ENCODE results near the gene FAM120C. TPM values are rescaled to one million over a fixed set of nuclear protein-coding genes. Genes with fewer than 3 reads are reported as not detected.

FAM120C gene
- polyA plus RNA-seq, 6 donors from 2014 or later: 2.7 to 6.8 (median 5.4) TPM

DNA sequence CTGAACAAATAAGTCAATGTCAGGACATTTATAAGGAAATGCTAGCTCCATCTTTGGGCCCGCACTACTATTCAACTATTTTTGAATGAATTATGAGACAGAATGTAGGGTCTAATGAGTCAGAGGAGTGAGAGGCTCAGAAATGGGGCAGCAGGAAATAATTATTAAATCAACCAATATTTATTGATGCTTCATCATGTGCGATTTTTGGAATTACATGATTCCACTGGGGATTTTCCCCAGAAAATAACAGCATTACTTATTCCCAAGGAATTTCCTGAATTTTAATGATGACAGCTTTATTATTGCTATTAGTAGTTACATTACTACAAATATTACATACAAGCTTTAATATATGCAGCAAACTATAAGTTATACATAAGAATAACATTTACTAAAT, 89.5 kb downstream of the FAM120C start:
- H3K27ac Mint-ChIP-seq: no peak overlapping the region
- H3K4me3 Mint-ChIP-seq: no peak overlapping the region
- no peak for DNase-seq
- no peak for ATAC-seq (ENCODE audit: low read depth in 2 of 2)
- H3K4me1 Mint-ChIP-seq: no peaks in the 10 kb centered on the region
- H3K27me3 Mint-ChIP-seq: no peaks in the 10 kb centered on the region
- H3K9me3 Mint-ChIP-seq: peaks cover 0 to 2% (median 0%) of the 10 kb centered on the region in 7 donors
- H3K36me3 Mint-ChIP-seq: no peaks in the 10 kb centered on the region

DNA sequence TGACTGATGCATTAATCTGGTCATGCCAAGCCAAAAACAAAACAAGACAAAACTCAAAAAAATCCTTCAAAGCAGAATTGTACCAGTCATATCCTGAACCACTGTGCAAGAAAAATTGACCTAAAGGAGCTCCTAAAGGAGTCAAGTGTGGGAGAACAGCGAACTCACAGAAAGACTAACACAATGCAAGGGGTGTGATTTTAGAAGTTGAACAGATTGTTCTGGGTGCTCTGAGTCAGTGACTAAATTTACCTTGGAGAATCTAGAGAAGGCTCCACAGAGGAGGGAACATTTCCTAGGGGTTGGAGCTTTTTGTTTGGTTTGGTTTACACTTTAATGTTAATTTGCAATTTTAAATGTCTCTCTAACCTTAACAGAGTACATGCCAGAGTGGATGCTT, 89.9 kb downstream of the FAM120C start:
- H3K4me3 Mint-ChIP-seq: no peak overlapping the region
- H3K9me3 Mint-ChIP-seq: peaks cover 0 to 2% (median 0%) of the 10 kb centered on the region in 7 donors
- no peak overlapping the region for H3K27ac Mint-ChIP-seq
- H3K36me3 Mint-ChIP-seq: no peaks in the 10 kb centered on the region
- ATAC-seq (ENCODE audit: low read depth in 2 of 2): no peak
- H3K27me3 Mint-ChIP-seq: no peaks in the 10 kb centered on the region
- H3K4me1 Mint-ChIP-seq: no peaks in the 10 kb centered on the region
- no peak for DNase-seq

DNA sequence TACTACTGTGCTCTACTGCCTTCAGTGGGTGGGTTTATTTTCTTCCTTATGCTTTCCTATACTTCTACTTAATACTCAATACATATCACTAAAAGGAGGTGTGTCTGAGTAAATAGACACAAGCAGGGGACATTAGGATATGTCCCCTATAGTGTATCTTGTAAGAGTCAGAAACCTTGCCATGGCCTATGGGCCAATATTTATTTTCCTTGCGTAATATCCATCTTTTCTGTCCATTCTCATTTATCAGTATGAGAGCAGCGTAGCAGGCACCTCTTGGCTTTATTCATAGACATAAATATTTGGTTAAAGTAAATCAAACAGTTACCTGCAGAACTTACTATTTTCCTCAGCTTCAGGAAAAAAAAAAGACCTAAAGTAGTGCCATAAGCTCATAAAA, 92.2 kb downstream of the FAM120C start:
- ATAC-seq (ENCODE audit: low read depth in 2 of 2): no peak
- peaks cover 0 to under 1% of the 10 kb centered on the region in 2 donors for H3K36me3 Mint-ChIP-seq
- H3K27me3 Mint-ChIP-seq: no peaks in the 10 kb centered on the region
- H3K4me1 Mint-ChIP-seq: no peaks in the 10 kb centered on the region
- peaks cover 0 to 2% (median 0%) of the 10 kb centered on the region in 7 donors for H3K9me3 Mint-ChIP-seq
- DNase-seq: no peak
- no peak overlapping the region for H3K4me3 Mint-ChIP-seq
- no peak overlapping the region for H3K27ac Mint-ChIP-seq

GRCh38 chrX:54089191-54089590, 93.9 kb downstream of the FAM120C start:
- Mint-ChIP-seq H3K36me3 (peaks cover 0 to 7% of the 10 kb centered on the region in 2 donors), H3K4me3 (no peak overlapping the region), H3K9me3 (peaks cover 0 to 3% (median 0%) of the 10 kb centered on the region in 7 donors), H3K27ac (no peak overlapping the region), H3K4me1 (no peaks in the 10 kb centered on the region), H3K27me3 (no peaks in the 10 kb centered on the region)
- no peak for ATAC-seq (ENCODE audit: low read depth in 2 of 2)
- DNase-seq: no peak

DNA sequence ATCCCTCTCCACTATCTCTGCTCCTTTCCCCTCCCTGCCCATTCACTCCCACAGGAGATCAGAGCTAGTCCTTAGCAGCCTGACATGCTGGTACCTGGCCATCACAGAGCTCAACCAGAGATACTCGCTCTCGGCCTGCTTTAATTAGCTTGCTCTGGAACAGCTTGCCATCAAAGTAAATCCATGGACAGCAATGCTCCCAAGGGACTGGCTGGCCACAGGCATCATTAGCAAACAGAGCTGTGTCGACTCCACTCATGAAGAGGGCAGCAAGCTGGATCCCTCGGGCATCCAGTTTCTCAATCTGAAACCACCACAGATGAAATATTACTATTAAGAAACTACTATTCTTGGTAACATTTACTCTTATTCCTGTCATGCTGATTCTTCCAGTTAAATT, 95.4 kb downstream of the FAM120C start:
- Mint-ChIP-seq H3K36me3 (peaks cover 0 to 7% of the 10 kb centered on the region in 2 donors), H3K27ac (no peak overlapping the region), H3K27me3 (no peaks in the 10 kb centered on the region), H3K4me1 (no peaks in the 10 kb centered on the region), H3K9me3 (peaks cover 0 to 3% (median 0%) of the 10 kb centered on the region in 7 donors), H3K4me3 (no peak overlapping the region)
- ATAC-seq (ENCODE audit: low read depth in 2 of 2): no peak
- no peak for DNase-seq

DNA sequence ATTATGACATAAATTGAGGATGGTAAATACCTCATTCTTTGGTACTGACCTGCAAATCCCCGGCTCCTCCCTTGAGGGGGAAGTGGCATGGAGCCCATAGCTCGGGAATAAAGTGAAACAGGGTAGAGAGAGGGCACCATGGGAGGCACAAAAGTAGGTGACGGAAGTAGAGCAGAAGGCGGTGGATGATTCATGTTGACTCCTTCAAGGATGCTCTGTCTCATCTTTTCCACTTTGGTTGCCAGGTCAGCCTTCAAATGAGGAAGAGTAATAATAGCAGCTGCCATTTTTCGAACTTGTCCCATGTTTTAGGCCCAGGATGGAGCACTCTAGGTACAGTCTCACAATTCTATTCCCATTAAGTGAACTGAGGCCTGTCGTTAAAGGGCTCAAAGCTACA, 97.4 kb downstream of the FAM120C start:
- peaks cover 0 to 7% of the 10 kb centered on the region in 2 donors for H3K36me3 Mint-ChIP-seq
- peaks cover 0 to 3% (median 0%) of the 10 kb centered on the region in 7 donors for H3K9me3 Mint-ChIP-seq
- H3K4me3 Mint-ChIP-seq: no peak overlapping the region
- DNase-seq (no peak), ATAC-seq (ENCODE audit: low read depth in 2 of 2) (no peak)
- peak overlapping the region in 1 of 6 donors; percentile 47 for H3K27ac Mint-ChIP-seq
- no peaks in the 10 kb centered on the region for H3K4me1 Mint-ChIP-seq
- H3K27me3 Mint-ChIP-seq: no peaks in the 10 kb centered on the region

DNA sequence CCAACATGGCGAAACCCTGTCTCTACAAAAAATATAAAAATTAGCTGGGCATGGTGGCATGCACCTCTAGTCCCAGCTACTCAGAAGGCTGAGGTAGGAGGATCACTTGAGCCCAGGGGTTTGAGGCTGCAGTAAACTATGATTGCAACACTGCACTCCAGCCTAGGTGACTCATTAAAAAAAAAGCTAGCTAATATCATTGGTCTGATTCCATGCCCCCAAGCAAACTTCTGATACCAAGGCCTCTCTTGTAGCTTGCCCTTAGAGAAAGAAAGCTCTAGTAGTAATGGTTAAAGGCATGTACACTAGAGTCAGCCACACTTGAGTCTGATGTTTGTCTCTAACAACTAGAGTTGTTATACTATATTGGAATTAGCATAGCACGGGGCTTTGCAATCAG, 106.2 kb downstream of the FAM120C start:
- no peaks in the 10 kb centered on the region for H3K4me1 Mint-ChIP-seq
- no peak overlapping the region for H3K4me3 Mint-ChIP-seq
- H3K27ac Mint-ChIP-seq: no peak overlapping the region
- H3K27me3 Mint-ChIP-seq: no peaks in the 10 kb centered on the region
- H3K9me3 Mint-ChIP-seq: no peaks in the 10 kb centered on the region
- no peaks in the 10 kb centered on the region for H3K36me3 Mint-ChIP-seq
- DNase-seq (no peak), ATAC-seq (ENCODE audit: low read depth in 2 of 2) (no peak)

DNA sequence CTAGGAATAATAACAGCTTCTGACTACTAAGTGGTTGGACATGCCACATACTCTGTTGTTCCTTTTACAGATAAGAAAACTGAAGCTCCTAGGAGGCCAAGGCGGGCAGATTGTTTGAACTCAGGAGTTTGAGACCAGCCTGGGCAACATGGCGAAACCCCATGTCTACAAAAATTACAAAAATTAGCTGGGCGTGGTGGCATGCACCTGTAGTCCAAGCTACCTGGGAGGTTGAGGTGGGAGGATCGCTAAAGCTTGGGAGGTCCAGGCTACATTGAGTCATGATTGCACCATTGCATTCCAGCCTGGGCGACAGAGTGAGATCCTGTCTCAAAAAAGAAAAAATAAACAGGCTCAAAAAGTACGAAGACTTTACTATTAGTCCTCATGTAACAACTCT, 108.2 kb downstream of the FAM120C start:
- Mint-ChIP-seq H3K4me1 (no peaks in the 10 kb centered on the region), H3K27ac (no peak overlapping the region), H3K9me3 (no peaks in the 10 kb centered on the region), H3K27me3 (no peaks in the 10 kb centered on the region), H3K36me3 (peaks cover 0 to 4% of the 10 kb centered on the region in 2 donors), H3K4me3 (no peak overlapping the region)
- DNase-seq: no peak
- ATAC-seq (ENCODE audit: low read depth in 2 of 2): no peak

- H3K9me3 Mint-ChIP-seq: peaks cover 0 to 2% (median 0%) of the 10 kb centered on the region in 7 donors
- H3K4me1 Mint-ChIP-seq: no peaks in the 10 kb centered on the region
- H3K36me3 Mint-ChIP-seq: peaks cover 0 to 9% of the 10 kb centered on the region in 2 donors
- DNase-seq: no peak
- no peak overlapping the region for H3K4me3 Mint-ChIP-seq
- ATAC-seq (ENCODE audit: low read depth in 2 of 2): no peak
- no peak overlapping the region for H3K27ac Mint-ChIP-seq
- H3K27me3 Mint-ChIP-seq: no peaks in the 10 kb centered on the region
Measured at GRCh38 chrX:54067766-54068165, 115.3 kb downstream of the FAM120C start.

- no peak overlapping the region for H3K4me3 Mint-ChIP-seq
- no peak for DNase-seq
- peaks cover 0 to 9% of the 10 kb centered on the region in 2 donors for H3K36me3 Mint-ChIP-seq
- H3K9me3 Mint-ChIP-seq: peaks cover 0 to 2% (median 0%) of the 10 kb centered on the region in 7 donors
- peak overlapping the region in 1 of 6 donors; percentile 5 for H3K27ac Mint-ChIP-seq
- H3K4me1 Mint-ChIP-seq: no peaks in the 10 kb centered on the region
- H3K27me3 Mint-ChIP-seq: no peaks in the 10 kb centered on the region
- no peak for ATAC-seq (ENCODE audit: low read depth in 2 of 2)
Measured at GRCh38 chrX:54066841-54067240, 116.2 kb downstream of the FAM120C start.

DNA sequence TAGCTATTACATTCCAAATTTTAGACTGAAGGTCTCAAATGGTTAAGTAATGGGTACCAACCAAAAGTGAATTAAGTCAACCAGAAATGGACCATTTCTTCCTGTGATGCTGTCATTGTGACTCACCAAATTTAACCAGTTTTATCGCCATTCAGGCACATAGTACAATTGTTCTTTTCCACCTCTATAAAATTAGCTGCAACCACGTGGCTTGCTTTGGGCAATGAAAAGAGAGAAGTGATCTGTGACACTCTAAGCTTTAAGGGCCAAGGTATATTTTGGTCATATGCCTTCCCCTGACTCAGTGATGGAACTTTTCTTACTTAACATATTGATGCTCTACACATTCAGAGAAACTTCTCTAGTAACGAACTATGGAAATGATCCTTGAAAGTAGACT, 118.5 kb downstream of the FAM120C start:
- H3K9me3 Mint-ChIP-seq: peaks cover 0 to 2% (median 0%) of the 10 kb centered on the region in 7 donors
- no peaks in the 10 kb centered on the region for H3K4me1 Mint-ChIP-seq
- DNase-seq: no peak
- H3K36me3 Mint-ChIP-seq: peaks cover 0 to 5% of the 10 kb centered on the region in 2 donors
- H3K27me3 Mint-ChIP-seq: no peaks in the 10 kb centered on the region
- H3K27ac Mint-ChIP-seq: no peak overlapping the region
- no peak for ATAC-seq (ENCODE audit: low read depth in 2 of 2)
- no peak overlapping the region for H3K4me3 Mint-ChIP-seq

DNA sequence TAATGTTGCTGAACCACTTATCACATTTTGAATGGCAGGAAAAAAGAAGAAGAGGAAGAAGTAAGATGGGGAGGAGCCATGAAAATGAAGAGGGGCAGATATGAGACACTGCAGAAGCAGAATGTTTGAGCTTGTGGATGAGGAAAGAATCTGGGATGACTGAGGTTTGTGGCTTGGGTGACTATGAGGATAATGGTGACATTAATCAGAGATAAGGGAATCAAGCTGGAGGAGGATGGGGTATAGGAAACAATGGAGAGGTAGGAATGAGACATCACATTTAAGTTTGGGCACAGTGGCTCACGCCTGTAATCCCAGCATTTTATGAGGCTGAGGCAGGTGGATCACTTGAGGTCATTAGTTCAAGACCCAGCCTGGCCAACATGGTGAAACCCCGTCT, 119.7 kb downstream of the FAM120C start:
- H3K27me3 Mint-ChIP-seq: no peaks in the 10 kb centered on the region
- no peak for ATAC-seq (ENCODE audit: low read depth in 2 of 2)
- H3K4me1 Mint-ChIP-seq: no peaks in the 10 kb centered on the region
- H3K36me3 Mint-ChIP-seq: peaks cover 0 to 5% of the 10 kb centered on the region in 2 donors
- no peak overlapping the region for H3K4me3 Mint-ChIP-seq
- H3K27ac Mint-ChIP-seq: peak overlapping the region in 1 of 6 donors; percentile 43
- peaks cover 0 to 2% (median 0%) of the 10 kb centered on the region in 7 donors for H3K9me3 Mint-ChIP-seq
- DNase-seq: no peak

DNA sequence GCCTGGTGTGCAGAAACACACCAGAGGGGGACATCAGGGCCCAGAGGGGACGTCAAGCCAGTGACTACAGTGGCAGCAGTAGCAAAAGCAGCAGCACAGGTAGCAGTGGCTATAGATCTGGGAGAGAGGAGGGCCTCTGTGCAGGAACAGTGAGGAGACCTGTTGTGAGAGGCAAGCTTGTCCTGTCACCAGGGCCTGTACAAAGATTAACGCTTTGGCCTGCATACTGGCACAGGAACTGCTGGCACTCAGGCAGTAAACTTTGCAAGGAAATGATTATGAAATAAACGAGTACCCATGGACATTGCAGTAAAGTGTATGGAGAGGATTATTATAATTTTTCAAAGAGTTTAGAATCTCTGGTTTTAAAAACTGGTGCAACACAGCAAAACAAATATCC, 133.3 kb downstream of the FAM120C start:
- no peak overlapping the region for H3K4me3 Mint-ChIP-seq
- H3K4me1 Mint-ChIP-seq: peaks cover 0 to 8% (median 6%) of the 10 kb centered on the region in 3 donors
- ATAC-seq (ENCODE audit: low read depth in 2 of 2): no peak
- H3K27me3 Mint-ChIP-seq: no peaks in the 10 kb centered on the region
- H3K27ac Mint-ChIP-seq: no peak overlapping the region
- peaks cover 0 to 4% (median 0%) of the 10 kb centered on the region in 7 donors for H3K9me3 Mint-ChIP-seq
- DNase-seq: no peak
- no peaks in the 10 kb centered on the region for H3K36me3 Mint-ChIP-seq

GRCh38 chrX:54048412-54048811, 134.6 kb downstream of the FAM120C start:
- DNase-seq (no peak), ATAC-seq (ENCODE audit: low read depth in 2 of 2) (no peak)
- H3K9me3 Mint-ChIP-seq: peaks cover 0 to 5% (median 0%) of the 10 kb centered on the region in 7 donors
- H3K4me1 Mint-ChIP-seq: peaks cover 2 to 12% (median 8%) of the 10 kb centered on the region in 3 donors
- H3K36me3 Mint-ChIP-seq: no peaks in the 10 kb centered on the region
- H3K27ac Mint-ChIP-seq: peak overlapping the region in 1 of 6 donors; percentile 38
- H3K27me3 Mint-ChIP-seq: no peaks in the 10 kb centered on the region
- H3K4me3 Mint-ChIP-seq: peak overlapping the region in 1 of 8 donors; percentile 42

Measured in naive B cell (primary cell).